ENCODE results near the gene PAQR9. TPM values are rescaled to one million over a fixed set of nuclear protein-coding genes. Genes with fewer than 3 reads are reported as not detected.

Gene PAQR9
- total and polyA plus RNA-seq, 2 of the 13 experiments (the other 11 are each of a cell fraction or from before 2014, with no cell fraction given) = 3.7 to 10.3 TPM

- peak; percentile 25; the same call in 1 of the 2 replicates for TF ChIP-seq ZNF841 (CRISPR knock-in tag; IDR thresholded peaks at IDR 0.05; ENCODE audit: borderline replicate concordance)
- TF ChIP-seq DMAP1 (CRISPR knock-in tag; IDR thresholded peaks at IDR 0.05) = no peak; the same call in 1 of the 2 replicates
- TF ChIP-seq TCF7 (IDR thresholded peaks at IDR 0.05; ENCODE audit: low read depth) = no peak
- TF ChIP-seq HDAC6 (IDR thresholded peaks at IDR 0.05; ENCODE audit: low read depth, low read length) = no peak
- TF ChIP-seq RAD51 (IDR thresholded peaks at IDR 0.05; ENCODE audit: borderline replicate concordance) = no peak
- TF ChIP-seq GPBP1L1 (CRISPR knock-in tag; IDR thresholded peaks at IDR 0.05) = no peak
- peak; percentile 73; the same call in 1 of the 2 replicates for TF ChIP-seq ZNF225 (CRISPR knock-in tag; IDR thresholded peaks at IDR 0.05)
- no peak for TF ChIP-seq ZNF124 (CRISPR knock-in tag; IDR thresholded peaks at IDR 0.05)
- TF ChIP-seq ETS1 (CRISPR knock-in tag; IDR thresholded peaks at IDR 0.05) = no peak; the same call in 1 of the 2 replicates
- TF ChIP-seq ZNF83 (CRISPR knock-in tag; IDR thresholded peaks at IDR 0.05; ENCODE audit: borderline replicate concordance) = no peak; the same call in 1 of the 2 replicates
- no peak for TF ChIP-seq ZFP41 (CRISPR knock-in tag; IDR thresholded peaks at IDR 0.05; ENCODE audit: borderline replicate concordance)
- TF ChIP-seq ZNF761 (CRISPR knock-in tag; conservative IDR thresholded peaks at IDR 0.05) = no peak
- TF ChIP-seq HOXA9 (CRISPR knock-in tag; IDR thresholded peaks at IDR 0.05; ENCODE audit: borderline replicate concordance) = peak; percentile 40; the same call in 1 of the 2 replicates
- no peak for TF ChIP-seq KLF9 (CRISPR knock-in tag; IDR thresholded peaks at IDR 0.05; ENCODE audit: low read depth)
- no peak for TF ChIP-seq NONO (IDR thresholded peaks at IDR 0.05)
- TF ChIP-seq NONO (CRISPR knock-in tag; conservative IDR thresholded peaks at IDR 0.05) = peak; percentile 64
- TF ChIP-seq TRAFD1 (CRISPR knock-in tag; IDR thresholded peaks at IDR 0.05; ENCODE audit: borderline replicate concordance) = no peak
- TF ChIP-seq ZNF430 (CRISPR knock-in tag; IDR thresholded peaks at IDR 0.05) = peak; percentile 82
- TF ChIP-seq ZBTB14 (CRISPR knock-in tag; IDR thresholded peaks at IDR 0.05) = no peak; the same call in 1 of the 2 replicates
- no peak for TF ChIP-seq ZEB1 (IDR thresholded peaks at IDR 0.05; ENCODE audit: insufficient replicate concordance, low read depth)
- peak; percentile 88; the same call in 1 of the 2 replicates for TF ChIP-seq ZNF224 (CRISPR knock-in tag; IDR thresholded peaks at IDR 0.05)
- TF ChIP-seq ZSCAN9 (CRISPR knock-in tag; IDR thresholded peaks at IDR 0.05; ENCODE audit: borderline replicate concordance) = no peak
- TF ChIP-seq PITX1 (CRISPR knock-in tag; IDR thresholded peaks at IDR 0.05) = peak; percentile 31; the same call in 1 of the 2 replicates
- TF ChIP-seq THRA (CRISPR knock-in tag; IDR thresholded peaks at IDR 0.05; ENCODE audit: borderline replicate concordance) = no peak; the same call in 1 of the 2 replicates
These were observed 797 bp downstream of the PAQR9 start (continued) for GRCh38 chr3:142962520-142963233.
